ENCODE results near the gene CSNK1D.

The CSNK1D gene

DNA sequence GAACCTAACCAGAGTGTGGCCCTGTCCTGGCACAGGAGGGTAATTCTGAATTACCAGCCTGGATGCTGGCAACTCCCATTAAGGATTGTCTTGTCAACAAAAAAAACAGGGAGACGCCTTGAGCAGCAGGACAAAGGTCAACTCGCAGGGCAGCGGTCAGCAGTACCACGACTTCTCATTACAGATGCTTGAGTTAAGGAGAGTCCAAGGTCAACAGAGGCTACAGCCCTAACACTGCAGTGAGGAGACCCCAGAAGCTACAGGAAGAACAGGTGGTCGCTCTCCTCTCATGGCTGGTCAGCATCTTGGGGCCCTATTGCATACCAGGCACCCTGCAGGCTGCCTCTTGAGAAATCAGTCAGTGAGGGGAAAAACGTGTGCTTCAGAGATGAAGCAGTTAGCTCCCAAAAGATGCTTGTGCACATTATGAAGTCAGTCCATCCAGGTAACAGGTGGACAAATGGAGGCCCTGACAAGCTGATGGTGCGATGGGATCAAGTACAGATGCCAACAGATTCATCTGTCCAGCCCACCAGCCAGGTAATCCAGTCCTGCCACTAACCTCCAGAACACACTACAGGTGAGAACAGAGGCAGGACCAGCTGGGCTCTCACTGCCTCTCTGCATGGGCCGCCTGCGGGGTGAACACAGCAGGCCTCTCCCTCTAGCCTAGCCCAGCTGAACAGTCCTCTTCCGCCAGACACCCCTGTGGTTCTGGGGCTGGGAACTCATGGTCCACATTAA, 4.2 kb downstream of the CSNK1D start:
- Histone ChIP-seq H4K20me1 (ENCODE audit: insufficient read depth, low read length, poor library complexity, severe bottlenecking) (peaks cover 85% of the 10 kb centered on the region), H2AFZ (ENCODE audit: low read length) (no peak overlapping the region), H3F3A (ENCODE audit: low read depth) (no peaks in the 10 kb centered on the region; the same call in 1 of the 2 replicates), H3K4me2 (ENCODE audit: low read depth, low read length, poor library complexity, severe bottlenecking) (peak overlapping the region; percentile 77), H3K36me3 (ENCODE audit: insufficient read depth, low read length) (peaks cover 37% of the 10 kb centered on the region; the same call in 1 of the 2 replicates), H3K27me3 (ENCODE audit: insufficient read depth, low read length, poor library complexity, severe bottlenecking) (peaks cover 7% of the 10 kb centered on the region), H3K4me3 (ENCODE audit: low read length, poor library complexity, severe bottlenecking) (peak overlapping the region; percentile 88), H3K9me3 (ENCODE audit: insufficient read depth, low read depth, low read length) (no peaks in the 10 kb centered on the region), H3K9ac (ENCODE audit: low read depth, low read length, poor library complexity, severe bottlenecking) (peak overlapping the region; percentile 48), H3K79me2 (ENCODE audit: insufficient read depth, low read length) (peaks cover 89% of the 10 kb centered on the region), H3K9me2 (replicated peaks; ENCODE audit: low read depth, low read length) (no peaks in the 10 kb centered on the region), H3K4me1 (ENCODE audit: insufficient read depth, low read length, poor library complexity, severe bottlenecking) (peaks cover 55% of the 10 kb centered on the region)
- TF ChIP-seq CTCF (conservative IDR thresholded peaks at IDR 0.05; ENCODE audit: low read length), result no peak
- no peak for TF ChIP-seq EZH2phosphoT487 (IDR thresholded peaks at IDR 0.05; ENCODE audit: borderline replicate concordance)

DNA sequence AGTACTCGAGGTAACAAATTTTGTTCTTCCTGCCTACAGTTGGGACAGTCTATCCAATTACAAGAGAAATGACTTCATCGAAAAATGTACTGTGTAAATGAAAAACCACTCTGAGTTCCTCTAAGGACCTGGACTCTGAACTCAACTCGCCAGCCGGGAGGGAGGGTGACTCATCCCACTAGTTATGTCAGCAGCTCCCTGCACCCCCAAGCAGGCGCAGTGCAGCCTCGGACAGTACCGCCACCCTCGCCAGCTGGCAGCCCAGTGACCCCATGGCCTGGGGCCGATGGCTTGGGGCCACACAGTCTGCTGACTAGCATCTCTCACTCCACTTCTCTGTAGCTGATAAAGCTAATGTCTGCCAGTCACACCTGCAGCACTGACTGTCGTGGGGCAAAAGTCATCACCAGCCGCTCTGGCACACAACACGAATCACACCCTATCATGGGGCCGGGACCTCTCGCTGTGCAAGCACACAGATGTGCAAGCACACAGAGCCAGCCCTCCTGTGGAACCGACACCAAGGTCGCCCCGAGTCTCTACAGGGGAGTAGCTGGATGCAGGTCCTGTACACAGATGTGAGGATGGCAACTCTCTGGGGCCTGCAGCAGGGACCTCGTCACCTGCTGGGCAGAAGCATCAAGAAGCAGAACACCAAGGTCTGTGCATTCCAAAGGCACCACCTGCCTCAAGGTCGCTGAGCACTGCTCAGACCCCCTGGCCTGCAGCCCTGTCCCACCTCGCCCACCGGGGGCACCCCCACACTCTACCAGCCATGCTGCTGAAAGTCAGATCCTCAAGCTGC, 5.7 kb downstream of the CSNK1D start:
- peak; percentile 27; the same call in 1 of the 2 replicates for TF ChIP-seq CTCF (conservative IDR thresholded peaks at IDR 0.05; ENCODE audit: low read length)
- TF ChIP-seq EZH2phosphoT487 (IDR thresholded peaks at IDR 0.05; ENCODE audit: borderline replicate concordance), result no peak
- H3K9me3 ChIP-seq (ENCODE audit: insufficient read depth, low read depth, low read length), result no peaks in the 10 kb centered on the region
- no peaks in the 10 kb centered on the region for H3K9me2 ChIP-seq (replicated peaks; ENCODE audit: low read depth, low read length)
- peaks cover 49% of the 10 kb centered on the region for H3K4me1 ChIP-seq (ENCODE audit: insufficient read depth, low read length, poor library complexity, severe bottlenecking)
- H2AFZ ChIP-seq (ENCODE audit: low read length), result no peak overlapping the region
- H3F3A ChIP-seq (ENCODE audit: low read depth), result no peaks in the 10 kb centered on the region
- H3K36me3 ChIP-seq (ENCODE audit: insufficient read depth, low read length), result peaks cover 52% of the 10 kb centered on the region; the same call in 1 of the 2 replicates
- H4K20me1 ChIP-seq (ENCODE audit: insufficient read depth, low read length, poor library complexity, severe bottlenecking), result peaks cover 97% of the 10 kb centered on the region
- H3K27me3 ChIP-seq (ENCODE audit: insufficient read depth, low read length, poor library complexity, severe bottlenecking), result no peaks in the 10 kb centered on the region
- H3K4me2 ChIP-seq (ENCODE audit: low read depth, low read length, poor library complexity, severe bottlenecking), result peak overlapping the region; percentile 77
- H3K4me3 ChIP-seq (ENCODE audit: low read length, poor library complexity, severe bottlenecking), result peak overlapping the region; percentile 29
- H3K79me2 ChIP-seq (ENCODE audit: insufficient read depth, low read length), result peaks cover 97% of the 10 kb centered on the region
- peak overlapping the region; percentile 26 for H3K9ac ChIP-seq (ENCODE audit: low read depth, low read length, poor library complexity, severe bottlenecking)

DNA sequence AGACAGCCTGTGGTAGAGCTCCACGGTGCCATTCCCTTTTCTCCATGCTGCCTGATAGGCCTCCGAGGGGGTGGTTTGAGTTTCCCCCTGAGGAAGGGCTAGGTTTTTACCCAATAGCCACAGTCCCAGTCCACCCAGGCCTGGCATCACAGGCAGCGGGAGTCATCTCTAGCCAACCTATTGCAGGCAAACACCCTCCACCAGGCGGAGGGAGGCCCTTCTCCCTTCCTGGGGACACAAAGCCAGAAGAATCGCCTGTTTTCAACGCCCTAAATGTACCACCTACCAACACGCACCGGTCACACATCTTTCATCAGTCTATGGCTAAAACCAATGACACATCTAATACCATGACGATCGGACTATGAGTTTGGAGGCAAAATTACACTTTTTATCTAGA, 7.4 kb downstream of the CSNK1D start:
- no peak overlapping the region for H3K4me2 ChIP-seq (ENCODE audit: low read depth, low read length, poor library complexity, severe bottlenecking)
- no peaks in the 10 kb centered on the region; the same call in 1 of the 2 replicates for H3F3A ChIP-seq (ENCODE audit: low read depth)
- peaks cover 97% of the 10 kb centered on the region for H3K79me2 ChIP-seq (ENCODE audit: insufficient read depth, low read length)
- no peak overlapping the region for H3K9ac ChIP-seq (ENCODE audit: low read depth, low read length, poor library complexity, severe bottlenecking)
- no peaks in the 10 kb centered on the region for H3K9me2 ChIP-seq (replicated peaks; ENCODE audit: low read depth, low read length)
- H2AFZ ChIP-seq (ENCODE audit: low read length), result no peak overlapping the region
- peaks cover 65% of the 10 kb centered on the region; the same call in 1 of the 2 replicates for H3K36me3 ChIP-seq (ENCODE audit: insufficient read depth, low read length)
- no peaks in the 10 kb centered on the region for H3K9me3 ChIP-seq (ENCODE audit: insufficient read depth, low read depth, low read length)
- peaks cover 95% of the 10 kb centered on the region for H4K20me1 ChIP-seq (ENCODE audit: insufficient read depth, low read length, poor library complexity, severe bottlenecking)
- no peaks in the 10 kb centered on the region for H3K27me3 ChIP-seq (ENCODE audit: insufficient read depth, low read length, poor library complexity, severe bottlenecking)
- peaks cover 36% of the 10 kb centered on the region for H3K4me1 ChIP-seq (ENCODE audit: insufficient read depth, low read length, poor library complexity, severe bottlenecking)
- no peak overlapping the region for H3K4me3 ChIP-seq (ENCODE audit: low read length, poor library complexity, severe bottlenecking)
- no peak for TF ChIP-seq CTCF (conservative IDR thresholded peaks at IDR 0.05; ENCODE audit: low read length)
- no peak for TF ChIP-seq EZH2phosphoT487 (IDR thresholded peaks at IDR 0.05; ENCODE audit: borderline replicate concordance)
